Panc1 (cell line): ENCODE data around the gene ELOVL4. TPM values are rescaled to one million over a fixed set of nuclear protein-coding genes. Genes with fewer than 3 reads are reported as not detected.

Experiments used
- ATAC-seq: fragments of 200-7000 bp; cut with Tn5 transposase; 2 replicates; pipeline ENCODE4 v1.9.1; 2020; ENCODE audit warnings: mild to moderate bottlenecking, moderate library complexity
- BruUV-seq: library from RNA; stranded (reverse); fragments of 400-500 nt; replicated peaks from 2 replicates; lab custom pipeline; 2021; lab: Mats Ljungman, UMichigan
- CTCF ChIA-PET: fragments of 300-600 bp; sonication (Branson Sonifier 250); formaldehyde crosslinking; loops from one replicate; lab custom pipeline; 2022; ENCODE audit warnings: antibody characterized with exemption; lab: Charles Lee
- POLR2A ChIA-PET: fragments of 300-600 bp; sonication (Branson Sonifier 250); formaldehyde crosslinking; loops from one replicate; lab custom pipeline; 2022; ENCODE audit warnings: antibody characterized with exemption; lab: Charles Lee
- DNase-seq: peaks from one replicate; pipeline ENCODE4 v3.0.0-alpha.2; 2010; ENCODE audit warnings: low read depth, low spot score
- H3K27ac ChIP-seq: 2 replicates; pipeline ENCODE4 v1.5.1; 2011; ENCODE audit warnings: mild to moderate bottlenecking, low read length, inconsistent platforms
- H3K27me3 ChIP-seq: fragments of 200-500 bp; sonication (Bioruptor generic); 2 replicates; pipeline ENCODE4 v1.6.0; 2014; ENCODE audit warnings: low read length, inconsistent platforms; ENCODE audit not compliant: control insufficient read depth, insufficient read depth
- H3K36me3 ChIP-seq: fragments of 200-500 bp; sonication (Bioruptor generic); 2 replicates; pipeline ENCODE4 v1.5.1; 2014; ENCODE audit warnings: inconsistent platforms, mild to moderate bottlenecking, low read length, moderate library complexity; ENCODE audit not compliant: control insufficient read depth, insufficient read depth
- H3K4me1 ChIP-seq: 2 replicates; pipeline ENCODE4 v1.5.1; 2011; ENCODE audit warnings: inconsistent platforms, mild to moderate bottlenecking, low read length, moderate library complexity; ENCODE audit not compliant: control insufficient read depth, insufficient read depth
- H3K4me3 ChIP-seq, 2 experiments: 2 replicates each; pipeline ENCODE4 v1.5.1; 2011 to 2012; ENCODE audit warnings: low read depth in 2 of 2, low read length in 2 of 2, mild to moderate bottlenecking in 2 of 2, inconsistent platforms in 1 of 2, moderate library complexity in 1 of 2
- H3K9me3 ChIP-seq: fragments of 200-500 bp; sonication (Bioruptor generic); 2 replicates; pipeline ENCODE4 v1.5.1; 2014; ENCODE audit warnings: low read depth, mild to moderate bottlenecking, inconsistent platforms, low read length, moderate library complexity; ENCODE audit not compliant: control insufficient read depth, insufficient read depth
- CTCF ChIP-seq: fragments of 450-650 bp; IDR thresholded peaks from 2 replicates; pipeline ENCODE4 v1.5.1; 2017; ENCODE audit warnings: mild to moderate bottlenecking
- POLR2AphosphoS5 ChIP-seq: IDR thresholded peaks from 2 replicates; pipeline ENCODE4 v1.6.1; 2012; ENCODE audit warnings: mild to moderate bottlenecking, low read depth, low read length, moderate library complexity
- REST ChIP-seq, 2 experiments: IDR thresholded peaks; 2 replicates each; pipeline ENCODE4 v1.6.1; 2011 to 2012; ENCODE audit warnings: low read depth in 2 of 2, control low read depth in 1 of 2, low read length in 1 of 2, mild to moderate bottlenecking in 1 of 2, moderate library complexity in 1 of 2; ENCODE audit not compliant: insufficient read depth in 1 of 2
- SIN3A ChIP-seq: IDR thresholded peaks from 2 replicates; pipeline ENCODE4 v1.6.1; 2012; ENCODE audit warnings: low read depth, mild to moderate bottlenecking, low read length, moderate library complexity, borderline replicate concordance; ENCODE audit not compliant: insufficient read depth
- TCF7L2 ChIP-seq: IDR thresholded peaks from 2 replicates; pipeline ENCODE4 v1.6.1; 2011; ENCODE audit warnings: mild to moderate bottlenecking, low read depth, low read length, inconsistent platforms
- in situ Hi-C: cut with HindIII; loops from 2 replicates; pipeline ENCODE4 v1.10.0; 2016; ENCODE audit warnings: low sequenced_read_pairs, low pct_unique_long_range_greater_than_20kb
- intact Hi-C: fragments of 100-400 bp; cut with micrococcal nuclease; formaldehyde crosslinking; loops from one replicate; pipeline ENCODE4 v1.10.0; 2022; ENCODE audit not compliant: unreplicated experiment
- total RNA-seq: library from RNA; stranded (reverse); gene quantifications from one replicate; pipeline ENCODE4 v1.2.1, GENCODE V29; 2021; ENCODE audit not compliant: unreplicated experiment

The ELOVL4 gene
- total RNA-seq, 1 experiment from 2014 or later, result 0.41 TPM

GRCh38 chr6:79895382-79896074, 51.8 kb downstream of the ELOVL4 start:
- ATAC-seq (no peak), DNase-seq (no peak)
- H3K9me3 ChIP-seq, result no peaks in the 10 kb centered on the region
- no peak overlapping the region for H3K27ac ChIP-seq
- intact Hi-C loops (no loop called here), in situ Hi-C loops (no loop called here)
- ChIA-PET POLR2A (no interaction called here), CTCF (no interaction called here)
- H3K4me1 ChIP-seq, result no peaks in the 10 kb centered on the region
- no peak overlapping the region for H3K4me3 ChIP-seq
- no peak for TF ChIP-seq REST (IDR thresholded peaks at IDR 0.05; ENCODE audit: insufficient read depth in 1 of 2, low read depth in 2 of 2, low read length in 1 of 2)
- no peak for TF ChIP-seq CTCF
- TF ChIP-seq POLR2AphosphoS5, result no peak
- H3K36me3 ChIP-seq, result no peaks in the 10 kb centered on the region
- H3K27me3 ChIP-seq, result no peaks in the 10 kb centered on the region
- BruUV-seq, result no TSS peak

GRCh38 chr6:79894939-79895338, 52.4 kb downstream of the ELOVL4 start:
- no peaks in the 10 kb centered on the region for H3K27me3 ChIP-seq
- in situ Hi-C loops, result no loop called here
- DNase-seq, result no peak
- no peaks in the 10 kb centered on the region for H3K9me3 ChIP-seq
- no peak for ATAC-seq
- no TSS peak for BruUV-seq
- no peak for TF ChIP-seq CTCF
- no peak overlapping the region for H3K4me3 ChIP-seq
- intact Hi-C loops, result no loop called here
- POLR2A ChIA-PET, result no interaction called here
- CTCF ChIA-PET, result no interaction called here
- H3K4me1 ChIP-seq, result no peaks in the 10 kb centered on the region
- no peaks in the 10 kb centered on the region for H3K36me3 ChIP-seq
- no peak overlapping the region for H3K27ac ChIP-seq

GRCh38 chr6:79888587-79888986, 58.8 kb downstream of the ELOVL4 start:
- H3K36me3 ChIP-seq, result no peaks in the 10 kb centered on the region
- no peak overlapping the region for H3K27ac ChIP-seq
- no peak for DNase-seq
- in situ Hi-C loops (no loop called here), intact Hi-C loops (no loop called here)
- BruUV-seq, result no TSS peak
- no peaks in the 10 kb centered on the region for H3K9me3 ChIP-seq
- no peak for TF ChIP-seq POLR2AphosphoS5
- TF ChIP-seq REST (IDR thresholded peaks at IDR 0.05; ENCODE audit: insufficient read depth in 1 of 2, low read depth in 2 of 2, low read length in 1 of 2), result no peak
- no peak for TF ChIP-seq TCF7L2
- TF ChIP-seq CTCF, result no peak
- TF ChIP-seq SIN3A, result no peak
- ChIA-PET CTCF (no interaction called here), POLR2A (no interaction called here)
- no peak overlapping the region for H3K4me3 ChIP-seq
- H3K4me1 ChIP-seq, result no peaks in the 10 kb centered on the region
- ATAC-seq, result no peak
- no peaks in the 10 kb centered on the region for H3K27me3 ChIP-seq
